Muscle of leg (tissue), 11 donors: ENCODE results near the gene GNG7. TPM values are rescaled to one million over a fixed set of nuclear protein-coding genes. Genes with fewer than 3 reads are reported as not detected.
"Not testable (repeated sequence)": the region's sequence is repeated elsewhere in the genome, so short reads cannot be mapped to it uniquely, and the experiment has no call there.

Experiments
- DNase-seq: peaks from one replicate; pipeline ENCODE4 v3.0.0; 2013
- H3K27ac ChIP-seq: one replicate; pipeline ENCODE4 v1.5.1; 2013; ENCODE audit warnings: mild to moderate bottlenecking, low read length, control low read depth
- H3K27me3 ChIP-seq: one replicate; pipeline ENCODE4 v1.6.1; 2013; ENCODE audit warnings: low read length; ENCODE audit not compliant: control insufficient read depth, insufficient read depth
- H3K36me3 ChIP-seq: one replicate; pipeline ENCODE4 v1.6.1; 2013; ENCODE audit warnings: low read length; ENCODE audit not compliant: control insufficient read depth, insufficient read depth
- H3K4me1 ChIP-seq: one replicate; pipeline ENCODE4 v1.6.1; 2013; ENCODE audit warnings: low read length; ENCODE audit not compliant: control insufficient read depth, insufficient read depth
- H3K4me3 ChIP-seq: one replicate; pipeline ENCODE4 v1.5.1; 2013; ENCODE audit warnings: low read length, control low read depth
- H3K9me3 ChIP-seq: replicated peaks from 2 replicates; pipeline ENCODE4 v1.6.1; 2013; ENCODE audit warnings: low read depth, low read length; ENCODE audit not compliant: control insufficient read depth
- WGBS: methylation state at CpG from one replicate; pipeline ENCODE4 v1.1.5; 2013; ENCODE audit warnings: missing lambda C conversion rate; ENCODE audit not compliant: insufficient coverage; 5-methylcytosine and 5-hydroxymethylcytosine counted together
- polyA plus RNA-seq, 8 donors: library from polyadenylated mRNA; unstranded; fragments of 120-200 nt; gene quantifications; one replicate each; pipeline versions ENCODE4 v1.2.1 to v1.2.3, GENCODE V29; 2013; ENCODE audit warnings: inconsistent platforms in 1 of 8, low replicate concordance in 1 of 8; ENCODE audit not compliant: insufficient read length in 8 of 8, insufficient read depth in 1 of 8
- total RNA-seq: library from RNA; stranded (reverse); fragments of 120-200 nt; gene quantifications from one replicate; pipeline ENCODE4 v1.2.4, GENCODE V29; 2013

The GNG7 gene
- total and polyA plus RNA-seq, 9 donors = 0.58 to 3.1 (median 2.7) TPM

- H3K36me3 ChIP-seq = no peaks in the 10 kb centered on the region
- peaks cover 12% of the 10 kb centered on the region for H3K4me1 ChIP-seq
- peaks cover 2% of the 10 kb centered on the region for H3K27me3 ChIP-seq
- H3K4me3 ChIP-seq = no peak overlapping the region
- WGBS = 77% methylated on average over 16 of the region's 20 CpGs
- peaks cover 5% of the 10 kb centered on the region for H3K9me3 ChIP-seq
- DNase-seq = no peak
- no peak overlapping the region for H3K27ac ChIP-seq
Observed at GRCh38 chr19:2646866-2647535, 55.5 kb downstream of the GNG7 start.

- Histone ChIP-seq H3K36me3 (no peaks in the 10 kb centered on the region), H3K4me3 (no peak overlapping the region), H3K27ac (no peak overlapping the region), H3K4me1 (peaks cover 12% of the 10 kb centered on the region), H3K9me3 (peaks cover 5% of the 10 kb centered on the region), H3K27me3 (peaks cover 6% of the 10 kb centered on the region)
- WGBS = 58% methylated on average over 15 of the region's 16 CpGs
- DNase-seq = peak; percentile 41
Observed at GRCh38 chr19:2645826-2646225, 56.7 kb downstream of the GNG7 start.

GRCh38 chr19:2643123-2643737 lies 59.3 kb downstream of the GNG7 start:
- DNase-seq, H3K27me3 ChIP-seq, H3K9me3 ChIP-seq, H3K27ac ChIP-seq, H3K36me3 ChIP-seq, H3K4me3 ChIP-seq: not testable (repeated sequence)
- 90% methylated on average over 11 of the region's 38 CpGs for WGBS
- peaks cover 14% of the 10 kb centered on the region for H3K4me1 ChIP-seq

- no peaks in the 10 kb centered on the region for H3K36me3 ChIP-seq
- WGBS = 76% methylated on average over 7 of the region's 7 CpGs
- H3K4me3 ChIP-seq = no peak overlapping the region
- no peaks in the 10 kb centered on the region for H3K9me3 ChIP-seq
- peaks cover 10% of the 10 kb centered on the region for H3K27me3 ChIP-seq
- peaks cover 16% of the 10 kb centered on the region for H3K4me1 ChIP-seq
- no peak overlapping the region for H3K27ac ChIP-seq
- no peak for DNase-seq
Observed at GRCh38 chr19:2641332-2641698, 61.2 kb downstream of the GNG7 start.

GRCh38 chr19:2640563-2641331 lies 61.7 kb downstream of the GNG7 start:
- Histone ChIP-seq H3K27me3 (peaks cover 10% of the 10 kb centered on the region), H3K9me3 (no peaks in the 10 kb centered on the region), H3K4me1 (peaks cover 11% of the 10 kb centered on the region), H3K27ac (no peak overlapping the region), H3K36me3 (no peaks in the 10 kb centered on the region), H3K4me3 (no peak overlapping the region)
- DNase-seq = no peak
- WGBS = 83% methylated on average over 13 of the region's 17 CpGs

- H3K27me3 ChIP-seq = peaks cover 10% of the 10 kb centered on the region
- 45% methylated on average over 2 of the region's 2 CpGs for WGBS
Observed at GRCh38 chr19:2639999-2640398, 62.5 kb downstream of the GNG7 start.

GRCh38 chr19:2638417-2638940 lies 64.0 kb downstream of the GNG7 start:
- WGBS = no CpG with 5 or more reads among the region's 3 CpGs
- no peak overlapping the region for H3K4me3 ChIP-seq
- H3K9me3 ChIP-seq = no peaks in the 10 kb centered on the region
- peaks cover 12% of the 10 kb centered on the region for H3K27me3 ChIP-seq
- no peak overlapping the region for H3K27ac ChIP-seq
- DNase-seq = no peak
- H3K36me3 ChIP-seq = no peaks in the 10 kb centered on the region
- peaks cover 7% of the 10 kb centered on the region for H3K4me1 ChIP-seq

More at GRCh38 chr19:2639999-2640398, 62.5 kb downstream of the GNG7 start:
- no peak for DNase-seq
- Histone ChIP-seq H3K4me3 (no peak overlapping the region), H3K9me3 (no peaks in the 10 kb centered on the region), H3K4me1 (peaks cover 7% of the 10 kb centered on the region), H3K27ac (no peak overlapping the region), H3K36me3 (no peaks in the 10 kb centered on the region)

- no peaks in the 10 kb centered on the region for H3K36me3 ChIP-seq
- peaks cover 7% of the 10 kb centered on the region for H3K4me1 ChIP-seq
- 19% methylated on average over 21 of the region's 37 CpGs for WGBS
- DNase-seq = peak; percentile 46
- no peaks in the 10 kb centered on the region for H3K9me3 ChIP-seq
- no peak overlapping the region for H3K4me3 ChIP-seq
- no peak overlapping the region for H3K27ac ChIP-seq
- H3K27me3 ChIP-seq = peaks cover 12% of the 10 kb centered on the region
Observed at GRCh38 chr19:2636897-2637683, 65.4 kb downstream of the GNG7 start.

GRCh38 chr19:2636141-2636896 lies 66.2 kb downstream of the GNG7 start:
- H3K9me3 ChIP-seq = peaks cover 4% of the 10 kb centered on the region
- no peak for DNase-seq
- H3K36me3 ChIP-seq = no peaks in the 10 kb centered on the region
- H3K27ac ChIP-seq = no peak overlapping the region
- no peak overlapping the region for H3K4me3 ChIP-seq
- H3K4me1 ChIP-seq = peaks cover 7% of the 10 kb centered on the region
- 61% methylated on average over 6 of the region's 10 CpGs for WGBS
- peaks cover 10% of the 10 kb centered on the region for H3K27me3 ChIP-seq
